AG10803 (cell line): ENCODE measurements around the gene OPRL1.
A peak's percentile ranks its signal among the peaks of the same experiment; 100 is the strongest.

ENCODE experiments used
- DNase-seq: peaks from one replicate; pipeline ENCODE4 v3.0.0; 2010; ENCODE audit warnings: low read depth
- H3K4me3 ChIP-seq: 2 replicates; pipeline ENCODE4 v1.5.1; 2011; ENCODE audit warnings: mild to moderate bottlenecking, low read length, control low read depth
- TF ChIP-seq, protein P1 (sequence below): conservative IDR thresholded peaks from 2 replicates; pipeline ENCODE4 v1.5.1; 2011; ENCODE audit warnings: mild to moderate bottlenecking, low read length, control low read depth, inconsistent platforms

Gene OPRL1

GRCh38 chr20:64074963-64075362 lies 4.9 kb upstream of the OPRL1 start:
- TF ChIP-seq, protein P1, sequence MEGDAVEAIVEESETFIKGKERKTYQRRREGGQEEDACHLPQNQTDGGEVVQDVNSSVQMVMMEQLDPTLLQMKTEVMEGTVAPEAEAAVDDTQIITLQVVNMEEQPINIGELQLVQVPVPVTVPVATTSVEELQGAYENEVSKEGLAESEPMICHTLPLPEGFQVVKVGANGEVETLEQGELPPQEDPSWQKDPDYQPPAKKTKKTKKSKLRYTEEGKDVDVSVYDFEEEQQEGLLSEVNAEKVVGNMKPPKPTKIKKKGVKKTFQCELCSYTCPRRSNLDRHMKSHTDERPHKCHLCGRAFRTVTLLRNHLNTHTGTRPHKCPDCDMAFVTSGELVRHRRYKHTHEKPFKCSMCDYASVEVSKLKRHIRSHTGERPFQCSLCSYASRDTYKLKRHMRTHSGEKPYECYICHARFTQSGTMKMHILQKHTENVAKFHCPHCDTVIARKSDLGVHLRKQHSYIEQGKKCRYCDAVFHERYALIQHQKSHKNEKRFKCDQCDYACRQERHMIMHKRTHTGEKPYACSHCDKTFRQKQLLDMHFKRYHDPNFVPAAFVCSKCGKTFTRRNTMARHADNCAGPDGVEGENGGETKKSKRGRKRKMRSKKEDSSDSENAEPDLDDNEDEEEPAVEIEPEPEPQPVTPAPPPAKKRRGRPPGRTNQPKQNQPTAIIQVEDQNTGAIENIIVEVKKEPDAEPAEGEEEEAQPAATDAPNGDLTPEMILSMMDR = no peak
- no peak for DNase-seq

GRCh38 chr20:64075556-64075955 lies 4.3 kb upstream of the OPRL1 start:
- no peak overlapping the region for H3K4me3 ChIP-seq
- TF ChIP-seq, protein P1 = no peak

More at GRCh38 chr20:64074963-64075362, 4.9 kb upstream of the OPRL1 start:
- H3K4me3 ChIP-seq = no peak overlapping the region

DNA sequence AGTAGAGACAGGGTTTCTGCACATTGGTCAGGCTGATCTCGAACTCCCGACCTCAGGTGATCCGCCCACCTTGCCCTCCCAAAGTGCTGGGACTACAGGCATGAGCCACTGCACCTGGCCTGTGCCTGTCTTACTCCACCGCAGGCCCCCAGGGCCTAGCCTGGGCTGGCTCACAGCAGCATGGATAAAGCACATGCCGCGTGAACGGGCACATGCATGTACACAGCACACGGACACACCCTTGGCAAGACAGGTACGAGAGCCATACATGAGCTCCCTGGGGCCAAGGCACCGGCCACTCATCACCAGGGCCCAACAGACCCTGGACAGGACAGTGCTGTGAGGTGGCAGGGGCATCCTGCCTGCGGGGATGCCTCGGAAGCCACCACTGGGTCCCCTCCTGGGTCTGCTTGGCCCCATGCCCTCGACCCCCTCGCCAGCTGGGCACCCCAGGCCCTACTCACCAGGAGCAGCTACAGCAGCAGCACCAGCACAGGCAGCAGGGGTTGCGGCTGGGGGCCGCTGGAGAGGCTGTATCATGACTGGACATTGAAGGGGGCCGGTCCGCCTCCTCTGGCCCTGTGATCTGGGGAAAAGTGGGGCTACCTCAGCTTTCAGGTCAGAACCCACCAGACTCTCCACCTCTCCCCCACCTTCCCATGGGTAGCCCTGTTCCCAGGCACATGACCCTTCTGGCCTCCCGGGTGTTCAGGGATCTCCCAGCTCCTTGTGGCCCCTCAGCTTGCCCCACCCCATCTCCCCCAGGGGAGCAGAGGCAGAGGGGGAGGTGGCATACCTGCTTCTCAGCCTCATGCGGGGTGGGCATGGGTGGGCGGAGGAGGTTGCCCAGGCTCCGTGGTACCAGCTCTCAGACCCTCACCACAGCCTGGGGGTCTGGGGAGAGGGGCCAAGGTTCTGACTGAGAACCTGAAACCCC lies 3.6 kb upstream of the OPRL1 start:
- H3K4me3 ChIP-seq = no peak overlapping the region
- TF ChIP-seq, protein P1 = no peak
- no peak for DNase-seq

More at GRCh38 chr20:64075556-64075955, 4.3 kb upstream of the OPRL1 start:
- no peak for DNase-seq

DNA sequence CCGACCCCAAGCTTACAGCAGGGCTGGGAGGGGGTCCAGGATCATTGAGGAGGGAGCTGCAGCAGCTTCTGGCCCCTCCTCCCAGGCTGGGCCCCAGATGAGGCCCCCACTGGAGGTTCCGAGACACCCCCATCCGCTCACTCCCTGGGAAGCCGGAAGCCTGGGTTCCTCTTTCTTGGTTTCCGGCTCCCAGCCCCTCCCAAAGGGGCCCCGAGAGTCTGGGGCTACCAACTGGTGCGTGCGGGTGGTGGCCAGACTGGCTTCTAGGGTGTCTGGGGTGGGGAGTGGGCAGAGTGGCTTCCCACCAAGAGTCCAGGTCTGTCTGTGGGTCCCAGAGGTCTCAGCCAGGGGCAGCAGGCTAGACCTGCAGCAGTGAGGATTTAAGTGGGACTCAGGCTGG lies 2.8 kb upstream of the OPRL1 start:
- no peak overlapping the region for H3K4me3 ChIP-seq
- TF ChIP-seq, protein P1 = no peak

DNA sequence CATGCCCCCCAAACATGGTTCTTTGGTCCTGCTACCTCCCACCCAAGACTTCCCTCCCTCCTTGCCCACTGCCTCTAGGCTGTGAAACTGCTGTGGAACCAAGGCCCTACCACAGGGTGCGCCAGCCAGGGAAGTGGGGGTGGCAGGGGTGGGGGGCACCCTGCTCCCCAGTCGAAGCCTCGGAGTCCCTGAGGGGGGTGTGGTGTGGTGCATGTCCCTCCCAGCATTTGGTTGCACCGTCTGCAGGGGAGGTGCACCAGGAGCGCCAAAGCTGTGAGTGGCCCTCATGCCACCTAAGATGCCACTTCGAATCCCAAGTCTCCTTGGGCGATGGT lies 2.4 kb upstream of the OPRL1 start:
- no peak overlapping the region for H3K4me3 ChIP-seq
- no peak for DNase-seq
- TF ChIP-seq, protein P1 = no peak

More for the DNA sequence above, 2.8 kb upstream of the OPRL1 start:
- no peak for DNase-seq

DNA sequence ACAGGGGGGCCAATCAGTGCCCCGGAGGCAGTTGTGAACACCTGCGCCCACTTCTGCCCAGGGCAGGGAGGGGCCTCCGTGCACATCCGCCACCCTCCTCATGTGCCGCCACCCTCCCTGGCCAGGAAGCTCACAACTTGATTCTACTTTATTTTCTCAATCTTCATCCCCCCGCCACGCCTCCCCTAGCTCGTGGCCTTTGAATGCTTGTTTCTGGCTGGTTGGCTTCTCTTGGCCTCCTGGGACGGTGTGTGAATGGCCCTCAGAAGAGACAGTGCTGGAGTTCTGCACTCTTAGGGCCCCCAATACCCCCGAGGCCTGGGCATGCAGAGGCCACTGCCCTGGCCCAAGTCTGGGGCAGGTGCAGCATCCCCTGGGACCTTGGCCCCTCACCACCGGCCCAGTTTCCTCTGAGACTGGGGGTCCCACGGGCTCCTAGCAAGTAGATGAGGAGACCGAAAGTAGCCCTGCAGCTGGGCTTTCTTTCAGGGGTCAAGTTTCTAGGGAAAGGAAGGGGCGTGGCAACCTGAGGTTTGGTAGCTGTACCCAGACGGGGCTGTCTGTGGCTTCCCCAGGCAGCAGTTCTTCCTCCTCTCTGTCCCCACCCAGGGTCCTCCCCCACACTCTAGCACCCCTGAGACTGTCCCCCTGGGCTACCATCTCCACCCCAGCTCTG lies 1.9 kb upstream of the OPRL1 start:
- TF ChIP-seq, protein P1 = no peak
- no peak for DNase-seq
- peak overlapping the region; percentile 71 for H3K4me3 ChIP-seq

GRCh38 chr20:64078934-64079272 lies 979 bp upstream of the OPRL1 start:
- TF ChIP-seq, protein P1 = no peak
- no peak for DNase-seq
- H3K4me3 ChIP-seq = peak overlapping the region; percentile 71
